ENCODE results near the gene ASAP3. TPM values are rescaled to one million over a fixed set of nuclear protein-coding genes. Genes with fewer than 3 reads are reported as not detected.

ASAP3 gene
- total and polyA plus RNA-seq, 9 donors: 37.3 to 147 (median 91.0) TPM

DNA sequence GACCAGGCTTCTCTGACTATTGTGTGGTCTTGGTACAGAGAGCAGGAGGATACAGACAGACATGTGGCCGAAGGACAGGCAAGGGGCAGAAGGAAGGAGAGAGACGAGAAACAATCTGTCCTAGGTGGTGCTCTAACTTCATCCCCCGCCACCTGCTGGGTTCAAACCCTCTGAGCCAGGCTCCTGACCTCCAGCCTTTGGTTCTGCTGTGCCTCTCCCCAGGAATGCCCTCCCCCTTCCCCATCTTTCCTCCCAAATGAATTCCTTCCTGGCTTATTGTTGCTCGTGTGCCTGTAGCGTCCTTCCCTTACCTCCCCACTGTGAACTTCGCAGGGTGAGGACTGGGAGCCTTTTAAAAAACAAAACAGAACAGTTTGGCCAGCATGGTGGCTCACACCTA, 64.8 kb downstream of the ASAP3 start:
- DNase-seq: no peak
- Histone ChIP-seq H3K27ac (peak overlapping the region in 1 of 2 donors; percentile 4), H3K36me3 (no peaks in the 10 kb centered on the region), H3K27me3 (no peaks in the 10 kb centered on the region), H3K4me3 (no peak overlapping the region), H3K9me3 (no peaks in the 10 kb centered on the region), H3K4me1 (ENCODE audit: insufficient read depth) (peaks cover 23% of the 10 kb centered on the region)
- WGBS, 3 donors: 52 to 67% (median 54%) methylated on average over 6 of the region's 6 CpGs
- intact Hi-C loops (cut with DNase I): no loop called here
- TF ChIP-seq, protein P1, sequence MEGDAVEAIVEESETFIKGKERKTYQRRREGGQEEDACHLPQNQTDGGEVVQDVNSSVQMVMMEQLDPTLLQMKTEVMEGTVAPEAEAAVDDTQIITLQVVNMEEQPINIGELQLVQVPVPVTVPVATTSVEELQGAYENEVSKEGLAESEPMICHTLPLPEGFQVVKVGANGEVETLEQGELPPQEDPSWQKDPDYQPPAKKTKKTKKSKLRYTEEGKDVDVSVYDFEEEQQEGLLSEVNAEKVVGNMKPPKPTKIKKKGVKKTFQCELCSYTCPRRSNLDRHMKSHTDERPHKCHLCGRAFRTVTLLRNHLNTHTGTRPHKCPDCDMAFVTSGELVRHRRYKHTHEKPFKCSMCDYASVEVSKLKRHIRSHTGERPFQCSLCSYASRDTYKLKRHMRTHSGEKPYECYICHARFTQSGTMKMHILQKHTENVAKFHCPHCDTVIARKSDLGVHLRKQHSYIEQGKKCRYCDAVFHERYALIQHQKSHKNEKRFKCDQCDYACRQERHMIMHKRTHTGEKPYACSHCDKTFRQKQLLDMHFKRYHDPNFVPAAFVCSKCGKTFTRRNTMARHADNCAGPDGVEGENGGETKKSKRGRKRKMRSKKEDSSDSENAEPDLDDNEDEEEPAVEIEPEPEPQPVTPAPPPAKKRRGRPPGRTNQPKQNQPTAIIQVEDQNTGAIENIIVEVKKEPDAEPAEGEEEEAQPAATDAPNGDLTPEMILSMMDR (IDR thresholded peaks at IDR 0.05): no peak
- TF ChIP-seq POLR2A (IDR thresholded peaks at IDR 0.05): no peak
- no peak for TF ChIP-seq EP300 (IDR thresholded peaks at IDR 0.05)

DNA sequence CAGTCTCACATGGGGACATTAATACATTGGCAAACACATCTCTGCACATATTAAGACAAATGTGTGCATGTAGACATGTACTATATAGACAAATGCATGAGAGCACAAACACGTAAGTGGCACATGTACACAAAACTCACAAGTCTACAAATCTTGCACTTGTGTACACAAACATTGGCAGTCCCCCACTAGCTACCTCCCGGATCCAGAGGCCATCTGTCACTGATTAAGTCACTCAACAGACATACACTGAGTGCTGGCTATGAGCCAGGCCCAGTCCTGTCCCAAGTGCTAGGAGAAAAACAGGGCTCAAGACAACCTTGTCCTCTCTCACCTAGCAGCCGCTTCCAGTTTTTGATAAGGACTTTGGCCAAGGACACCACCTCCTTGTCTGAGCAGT, 66.4 kb downstream of the ASAP3 start:
- Histone ChIP-seq H3K9me3 (no peaks in the 10 kb centered on the region), H3K4me1 (ENCODE audit: insufficient read depth) (peaks cover 14% of the 10 kb centered on the region), H3K36me3 (no peaks in the 10 kb centered on the region), H3K27ac (no peak overlapping the region), H3K27me3 (no peaks in the 10 kb centered on the region), H3K4me3 (no peak overlapping the region)
- 44 to 48% (median 45%) methylated on average over 3 of the region's 3 CpGs for WGBS, 3 donors
- intact Hi-C loops (cut with DNase I): no loop called here
- TF ChIP-seq POLR2A (IDR thresholded peaks at IDR 0.05) (no peak), EP300 (IDR thresholded peaks at IDR 0.05) (no peak)
- TF ChIP-seq, protein P1 (IDR thresholded peaks at IDR 0.05): no peak
- peak in 1 of 5 donors; percentile 36 for DNase-seq

DNA sequence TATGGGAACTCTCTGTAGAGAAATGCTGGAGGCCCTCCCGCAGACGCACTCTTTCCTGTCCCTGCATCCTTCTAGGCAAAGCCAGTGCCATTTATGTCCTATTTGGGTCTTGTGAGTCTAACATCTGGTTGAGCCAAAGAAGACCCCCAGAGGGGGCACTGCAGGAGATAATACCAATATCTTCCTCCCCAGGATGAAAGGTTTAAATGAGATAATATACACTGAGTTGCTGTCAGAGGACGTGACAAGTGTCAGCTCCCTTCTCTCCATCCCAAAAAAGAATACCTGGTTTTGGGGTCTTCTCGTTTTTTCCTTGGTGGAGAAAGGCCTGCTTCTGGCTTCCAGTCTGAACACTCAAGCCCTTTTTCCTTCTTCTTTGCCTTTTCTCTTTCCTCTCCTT, 67.0 kb downstream of the ASAP3 start:
- peaks cover 13% of the 10 kb centered on the region for H3K4me1 ChIP-seq (ENCODE audit: insufficient read depth)
- no peak overlapping the region for H3K4me3 ChIP-seq
- no peaks in the 10 kb centered on the region for H3K9me3 ChIP-seq
- TF ChIP-seq, protein P1 (IDR thresholded peaks at IDR 0.05): no peak
- TF ChIP-seq EP300 (IDR thresholded peaks at IDR 0.05) (no peak), POLR2A (IDR thresholded peaks at IDR 0.05) (no peak)
- intact Hi-C loops (cut with DNase I): no loop called here
- no peaks in the 10 kb centered on the region for H3K27me3 ChIP-seq
- WGBS, 3 donors: 83 to 91% (median 87%) methylated on average over 4 of the region's 4 CpGs
- peak in 1 of 5 donors; percentile 9 for DNase-seq
- H3K36me3 ChIP-seq: no peaks in the 10 kb centered on the region
- no peak overlapping the region for H3K27ac ChIP-seq

DNA sequence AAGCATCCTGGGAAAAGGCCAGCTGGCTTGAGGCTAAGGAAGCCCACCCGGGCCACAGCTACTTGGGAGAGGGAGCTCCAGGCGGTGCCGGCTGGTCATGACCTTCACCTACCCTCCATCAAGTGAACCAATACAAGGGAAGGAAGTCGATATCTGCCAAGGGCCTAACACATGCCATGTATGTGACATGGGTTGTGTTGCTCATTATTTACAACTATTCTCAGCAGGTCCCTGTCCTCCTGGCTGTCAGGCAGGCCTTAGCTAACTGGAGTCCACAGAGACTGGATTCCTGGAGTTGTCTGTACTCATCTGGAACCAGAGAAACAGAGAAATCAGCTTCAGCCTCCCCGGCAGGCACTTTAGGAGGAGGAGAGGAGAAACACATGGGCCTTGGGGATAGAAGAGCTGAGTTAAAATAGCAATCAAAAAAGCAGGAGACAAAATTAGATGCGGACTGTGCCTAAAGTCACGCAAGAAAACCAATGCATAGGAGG, 75.1 kb downstream of the ASAP3 start:
- H3K4me1 ChIP-seq (ENCODE audit: insufficient read depth): peaks cover 13% of the 10 kb centered on the region
- no peaks in the 10 kb centered on the region for H3K27me3 ChIP-seq
- DNase-seq: no peak
- H3K27ac ChIP-seq: peak overlapping the region; percentile 41 to 55
- H3K36me3 ChIP-seq: no peaks in the 10 kb centered on the region
- H3K4me3 ChIP-seq: no peak overlapping the region
- no peaks in the 10 kb centered on the region for H3K9me3 ChIP-seq
- intact Hi-C loops (cut with DNase I): loop anchor here in 1 of 4 donors (10.0 kb wide), 1 partner anchor 64 kb away; the partner anchor contains the start of gene HNRNPR
- TF ChIP-seq, protein P1 (IDR thresholded peaks at IDR 0.05): no peak
- TF ChIP-seq POLR2A (IDR thresholded peaks at IDR 0.05) (no peak), EP300 (IDR thresholded peaks at IDR 0.05) (no peak)
- 21 to 30% (median 23%) methylated on average over 7 of the region's 7 CpGs for WGBS, 3 donors
